HepG2 (cell line): ENCODE results near the gene USF2. TPM values are rescaled to one million over a fixed set of nuclear protein-coding genes. Genes with fewer than 3 reads are reported as not detected.

Source experiments
- ARHGAP35 ChIP-seq: sonication (generic); formaldehyde crosslinking; IDR thresholded peaks from 2 replicates; pipeline ENCODE4 v1.9.0; 2022; ENCODE audit warnings: mild to moderate bottlenecking, inconsistent platforms, moderate library complexity, missing genetic modification reagents, borderline replicate concordance
- CBX1 ChIP-seq: IDR thresholded peaks from one replicate; pipeline ENCODE4 v1.6.1; 2016; ENCODE audit warnings: antibody characterized with exemption, low read depth
- FOSL2 ChIP-seq: sonication (generic); formaldehyde crosslinking; IDR thresholded peaks from 2 replicates; pipeline ENCODE4 v1.4.0; 2020; ENCODE audit warnings: missing genetic modification reagents
- HHEX ChIP-seq: IDR thresholded peaks from 2 replicates; pipeline ENCODE4 v1.6.1; 2016; ENCODE audit warnings: control low read depth
- HIC2 ChIP-seq: sonication (generic); formaldehyde crosslinking; IDR thresholded peaks from 2 replicates; pipeline ENCODE4 v1.9.0; 2022; ENCODE audit warnings: low read depth, missing genetic modification reagents
- HINFP ChIP-seq: sonication (generic); formaldehyde crosslinking; IDR thresholded peaks from 2 replicates; pipeline ENCODE4 v1.4.0; 2020; ENCODE audit warnings: low read depth, mild to moderate bottlenecking, missing genetic modification reagents
- MAZ ChIP-seq, 2 experiments: sonication (generic) in 1 of 2; formaldehyde crosslinking in 1 of 2; IDR thresholded peaks; 2 replicates each; pipeline versions ENCODE4 v1.5.0 to v1.6.1; 2012 to 2020; ENCODE audit warnings: low read depth in 2 of 2, mild to moderate bottlenecking in 2 of 2, borderline replicate concordance in 1 of 2, improper control_type of control experiment in 1 of 2, low read length in 1 of 2, missing genetic modification reagents in 1 of 2, moderate library complexity in 1 of 2
- MXD4 ChIP-seq: IDR thresholded peaks from 2 replicates; pipeline ENCODE4 v1.6.1; 2016; ENCODE audit warnings: mild to moderate bottlenecking, missing biosample characterization, missing genetic modification reagents
- NR3C1 ChIP-seq: sonication (generic); formaldehyde crosslinking; IDR thresholded peaks from 2 replicates; pipeline ENCODE4 v1.4.0; 2020; ENCODE audit warnings: missing genetic modification reagents
- PHF21A ChIP-seq: sonication (generic); formaldehyde crosslinking; IDR thresholded peaks from 2 replicates; pipeline ENCODE4 v1.5.0; 2020; ENCODE audit warnings: mild to moderate bottlenecking, missing genetic modification reagents
- RERE ChIP-seq: IDR thresholded peaks from 2 replicates; pipeline ENCODE4 v1.6.1; 2016; ENCODE audit warnings: low read depth, missing genetic modification reagents, missing compliant biosample characterization
- TCF12 ChIP-seq, 2 experiments: fragments of 450-650 bp in 1 of 2; sonication (generic) in 1 of 2; formaldehyde crosslinking in 1 of 2; IDR thresholded peaks; 2 replicates each; pipeline versions ENCODE4 v1.6.1 to v1.8.0; 2017 to 2022; ENCODE audit warnings: antibody characterized with exemption in 1 of 2, mild to moderate bottlenecking in 1 of 2, missing genetic modification reagents in 1 of 2, moderate library complexity in 1 of 2
- ZNF160 ChIP-seq: sonication (generic); formaldehyde crosslinking; IDR thresholded peaks from 2 replicates; pipeline ENCODE4 v1.8.0; 2022; ENCODE audit warnings: mild to moderate bottlenecking, inconsistent platforms, missing genetic modification reagents
- ZNF329 ChIP-seq: sonication (generic); formaldehyde crosslinking; IDR thresholded peaks from 2 replicates; pipeline ENCODE4 v1.9.0; 2021; ENCODE audit warnings: low read depth, mild to moderate bottlenecking, missing genetic modification reagents
- ZNF350 ChIP-seq: sonication (generic); formaldehyde crosslinking; IDR thresholded peaks from 2 replicates; pipeline ENCODE4 v1.4.0; 2020; ENCODE audit warnings: mild to moderate bottlenecking, low read depth, missing genetic modification reagents, borderline replicate concordance
- ZNF44 ChIP-seq: sonication (generic); formaldehyde crosslinking; IDR thresholded peaks from 2 replicates; pipeline ENCODE4 v1.5.1; 2020; ENCODE audit warnings: mild to moderate bottlenecking, missing genetic modification reagents
- ZNF550 ChIP-seq: sonication (generic); formaldehyde crosslinking; IDR thresholded peaks from 2 replicates; pipeline ENCODE4 v1.4.0; 2020; ENCODE audit warnings: mild to moderate bottlenecking, missing genetic modification reagents, borderline replicate concordance
- ZNF556 ChIP-seq: sonication (generic); formaldehyde crosslinking; IDR thresholded peaks from 2 replicates; pipeline ENCODE4 v1.4.0; 2020; ENCODE audit warnings: mild to moderate bottlenecking, missing genetic modification reagents, borderline replicate concordance
- ZNF589 ChIP-seq: sonication (generic); formaldehyde crosslinking; conservative IDR thresholded peaks from 2 replicates; pipeline ENCODE4 v1.8.0; 2022; ENCODE audit warnings: mild to moderate bottlenecking, moderate library complexity, missing genetic modification reagents
- ZNF839 ChIP-seq: sonication (generic); formaldehyde crosslinking; IDR thresholded peaks from 2 replicates; pipeline ENCODE4 v1.4.0; 2020; ENCODE audit warnings: missing genetic modification reagents, mild to moderate bottlenecking, borderline replicate concordance
- polyA plus RNA-seq, 8 experiments: library from polyadenylated mRNA; depleted of rRNA in 3 of 8; stranded (reverse) in 7 of 8; unstranded in 1 of 8; fragments of >200 nt; fragmentation: Illumina TruSeq in 4 of 8; extraction: Trizol in 4 of 8; gene quantifications; 2 replicates each; pipeline versions ENCODE4 v1.2.1 to v1.2.3, GENCODE V29; 2011 to 2016; ENCODE audit warnings: low read depth in 4 of 8, missing spikeins in 1 of 8, mixed read lengths in 1 of 8; ENCODE audit not compliant: insufficient read depth in 1 of 8
- total RNA-seq, 5 experiments: library from RNA; depleted of rRNA; stranded (reverse); fragments of >200 nt; fragmentation: Illumina TruSeq; extraction: Trizol; gene quantifications; 2 replicates each; pipeline ENCODE4 v1.2.3, GENCODE V29; 2016; ENCODE audit warnings: low read depth in 1 of 5

The USF2 gene
- total and polyA plus RNA-seq, 2 of the 13 experiments (the other 11 are each of a cell fraction or from before 2014, with no cell fraction given): 54.9 to 106 TPM

GRCh38 chr19:35269438-35270117, 816 bp downstream of the USF2 start (continued):
- TF ChIP-seq HINFP (CRISPR knock-in tag): 0 out of 2 replicates have a peak, but pooled peaks have one; percentile 29
- no peak for TF ChIP-seq ARHGAP35 (CRISPR knock-in tag)
- no peak for TF ChIP-seq TCF12 (IDR thresholded peaks at IDR 0.05)
- 0 out of 2 replicates have a peak, but pooled peaks have one; percentile 54 for TF ChIP-seq TCF12 (CRISPR knock-in tag; IDR thresholded peaks at IDR 0.05)
- TF ChIP-seq HHEX (CRISPR knock-in tag): no peak
- TF ChIP-seq CBX1: peak; percentile 47
- TF ChIP-seq RERE (CRISPR knock-in tag): no peak
- TF ChIP-seq ZNF44 (CRISPR knock-in tag): no peak
- peak; percentile 85; the same call in 1 of the 2 replicates for TF ChIP-seq ZNF556 (CRISPR knock-in tag)
- no peak for TF ChIP-seq ZNF550 (CRISPR knock-in tag)
- no peak for TF ChIP-seq NR3C1
- 0 out of 2 replicates have a peak, but pooled peaks have one; percentile 47 for TF ChIP-seq HIC2 (CRISPR knock-in tag)
- peak; percentile 70; the same call in 1 of the 2 replicates for TF ChIP-seq ZNF329 (CRISPR knock-in tag)
- TF ChIP-seq FOSL2: peak; percentile 11; the same call in 1 of the 2 replicates
- TF ChIP-seq MXD4 (CRISPR knock-in tag): peak; percentile 69
- no peak for TF ChIP-seq ZNF839 (CRISPR knock-in tag)
- no peak for TF ChIP-seq ZNF350
- TF ChIP-seq PHF21A (CRISPR knock-in tag): no peak
- TF ChIP-seq ZNF589 (CRISPR knock-in tag): no peak
- TF ChIP-seq ZNF160 (CRISPR knock-in tag): no peak
- peak; percentile 42; the same call in 1 of the 2 replicates for TF ChIP-seq MAZ (IDR thresholded peaks at IDR 0.05; ENCODE audit: borderline replicate concordance, low read depth, low read length)
- TF ChIP-seq MAZ (CRISPR knock-in tag; IDR thresholded peaks at IDR 0.05; ENCODE audit: low read depth): peak; percentile 79
